B cell (primary cell): ENCODE data around the gene TMEM30A. TPM values are rescaled to one million over a fixed set of nuclear protein-coding genes. Genes with fewer than 3 reads are reported as not detected.

Source experiments
- ATAC-seq: fragments of 200-7000 bp; cut with Tn5 transposase; one replicate; pipeline ENCODE4 v1.10.0; 2021; ENCODE audit warnings: low read depth, mild to moderate bottlenecking, moderate number of reproducible peaks, moderate library complexity
- CTCF ChIA-PET: fragments of 350-600 bp; sonication (Branson Sonifier 250); formaldehyde crosslinking; loops from one replicate; lab custom pipeline; 2021; ENCODE audit warnings: antibody characterized with exemption, inconsistent platforms; lab: Charles Lee
- POLR2A ChIA-PET: fragments of 350-600 bp; sonication (Branson Sonifier 250); formaldehyde crosslinking; loops from one replicate; lab custom pipeline; 2021; ENCODE audit warnings: antibody characterized with exemption; lab: Charles Lee
- DNase-seq: peaks from one replicate; pipeline ENCODE4 v3.0.0; 2013
- H2AFZ ChIP-seq: 2 replicates; pipeline ENCODE4 v1.6.1; 2012; ENCODE audit warnings: mild to moderate bottlenecking, low read depth, low read length; ENCODE audit not compliant: insufficient read depth, poor library complexity, severe bottlenecking
- H3K27ac ChIP-seq, 2 donors: 1 replicate in 1 of 2; 2 replicates in 1 of 2; pipeline ENCODE4 v1.5.1; 2012 to 2013; ENCODE audit warnings: low read length in 2 of 2, mild to moderate bottlenecking in 2 of 2, moderate library complexity in 1 of 2
- H3K27me3 ChIP-seq, 4 experiments: fragments of 200-600 bp in 1 of 4; sonication (generic) in 1 of 4; replicated peaks in 1 of 4; 1 replicate in 2 of 4; 2 replicates in 2 of 4; pipeline versions ENCODE4 v1.6.1 to v1.7.0; 2013 to 2016; ENCODE audit warnings: low read length in 3 of 4, mild to moderate bottlenecking in 2 of 4, mixed read lengths in 1 of 4, moderate library complexity in 1 of 4; ENCODE audit not compliant: insufficient read depth in 4 of 4, control insufficient read depth in 3 of 4; ENCODE audit errors: control extremely low read depth in 1 of 4
- H3K36me3 ChIP-seq, 2 experiments: replicated peaks in 1 of 2; 1 replicate in 1 of 2; 2 replicates in 1 of 2; pipeline versions ENCODE4 v1.6.1 to v1.7.1; 2013; ENCODE audit warnings: low read length in 1 of 2; ENCODE audit not compliant: insufficient read depth in 2 of 2, control insufficient read depth in 1 of 2; ENCODE audit errors: control extremely low read depth in 1 of 2, extremely low read depth in 1 of 2
- H3K4me1 ChIP-seq, 2 donors: fragments of 200-600 bp in 1 of 2; sonication (generic) in 1 of 2; 1 replicate in 1 of 2; 2 replicates in 1 of 2; pipeline versions ENCODE4 v1.5.1 to v1.6.1; 2013 to 2017; ENCODE audit warnings: low read length in 2 of 2; ENCODE audit not compliant: control insufficient read depth in 2 of 2, insufficient read depth in 2 of 2
- H3K4me2 ChIP-seq: replicated peaks from 2 replicates; pipeline ENCODE3; 2012; ENCODE audit warnings: mild to moderate bottlenecking, low read depth, low read length; ENCODE audit not compliant: poor library complexity, severe bottlenecking
- H3K4me3 ChIP-seq, 5 experiments: fragments of 200-600 bp in 1 of 5; sonication (generic) in 1 of 5; 1 replicate in 3 of 5; 2 replicates in 2 of 5; pipeline versions ENCODE4 v1.5.1 to v1.7.0; 2011 to 2016; ENCODE audit warnings: low read length in 4 of 5, mild to moderate bottlenecking in 4 of 5, low read depth in 2 of 5, control low read depth in 1 of 5, moderate library complexity in 1 of 5; ENCODE audit not compliant: insufficient read depth in 1 of 5; ENCODE audit errors: control extremely low read depth in 1 of 5, extremely low read depth in 1 of 5
- H3K79me2 ChIP-seq: fragments of 200-600 bp; sonication (generic); one replicate; pipeline ENCODE4 v1.6.0; 2016; ENCODE audit warnings: low read length; ENCODE audit not compliant: control insufficient read depth, insufficient read depth
- H3K9ac ChIP-seq: fragments of 200-600 bp; sonication (generic); 2 replicates; pipeline ENCODE4 v1.6.1; 2017; ENCODE audit warnings: mild to moderate bottlenecking, low read length, moderate library complexity
- H3K9me3 ChIP-seq, 3 donors: one replicate each; pipeline versions ENCODE4 v1.6.1 to v1.7.1; 2013; ENCODE audit warnings: low read length in 2 of 3; ENCODE audit not compliant: control insufficient read depth in 2 of 3, insufficient read depth in 1 of 3; ENCODE audit errors: control extremely low read depth in 1 of 3
- H4K20me1 ChIP-seq: 2 replicates; pipeline ENCODE4 v1.6.0; 2012; ENCODE audit warnings: mild to moderate bottlenecking, low read length; ENCODE audit not compliant: insufficient read depth, control insufficient read depth, poor library complexity, severe bottlenecking
- H3K27ac Mint-ChIP-seq: one replicate; pipeline ENCODE4 v1.8.0; 2021; ENCODE audit warnings: mixed read lengths
- H3K27me3 Mint-ChIP-seq: one replicate; pipeline ENCODE4 v1.8.0; 2021; ENCODE audit warnings: mixed read lengths
- H3K4me1 Mint-ChIP-seq: one replicate; pipeline ENCODE4 v1.8.0; 2021; ENCODE audit warnings: mixed read lengths
- H3K4me3 Mint-ChIP-seq: one replicate; pipeline ENCODE4 v1.8.0; 2021; ENCODE audit warnings: mixed read lengths
- H3K9me3 Mint-ChIP-seq: one replicate; pipeline ENCODE4 v1.8.0; 2022; ENCODE audit warnings: mixed read lengths; ENCODE audit not compliant: insufficient read depth
- CTCF ChIP-seq: fragments of 200-600 bp; IDR thresholded peaks from one replicate; pipeline ENCODE4 v1.8.0; 2022; ENCODE audit warnings: antibody characterized with exemption, mild to moderate bottlenecking
- EZH2 ChIP-seq: IDR thresholded peaks from 2 replicates; pipeline ENCODE4 v1.6.1; 2012; ENCODE audit warnings: borderline replicate concordance, low read depth, mild to moderate bottlenecking, moderate library complexity, low read length; ENCODE audit not compliant: insufficient read depth, poor library complexity, severe bottlenecking
- WGBS: methylation state at CpG from one replicate; pipeline ENCODE4 v1.1.5; 2013; ENCODE audit warnings: missing lambda C conversion rate; ENCODE audit not compliant: insufficient coverage; 5-methylcytosine and 5-hydroxymethylcytosine counted together
- intact Hi-C: fragments of 100-400 bp; cut with micrococcal nuclease; formaldehyde crosslinking; loops from one replicate; pipeline ENCODE4 v1.10.0; 2022
- polyA plus RNA-seq: library from polyadenylated mRNA; depleted of rRNA; stranded (reverse); fragments of >200 nt; gene quantifications from 2 replicates; pipeline ENCODE4 v1.2.3, GENCODE V29; 2012
- total RNA-seq, 2 donors: library from RNA; stranded (reverse); fragments of 120-200 nt in 1 of 2; gene quantifications; 1 replicate in 1 of 2; 2 replicates in 1 of 2; pipeline versions ENCODE4 v1.2.3 to v1.2.4, GENCODE V29; 2013 to 2022

Gene TMEM30A
- total and polyA plus RNA-seq, 2 donors (not counting 1 experiment from before 2014, with no cell fraction given) = 4.7 to 53.9 TPM

- intact Hi-C loops = no loop called here
- H3K9me3 Mint-ChIP-seq = no peaks in the 10 kb centered on the region
- ATAC-seq = no peak
- H3K27me3 ChIP-seq = no peaks in the 10 kb centered on the region
- H4K20me1 ChIP-seq = no peaks in the 10 kb centered on the region
- no CpG with 5 or more reads among the region's 2 CpGs for WGBS
- ChIA-PET CTCF (interaction anchor here (0.9 kb wide), 1 partner anchor 25 kb away, joined by 3 read pairs; no protein-coding TSS in a partner anchor), POLR2A (no interaction called here)
- no peak overlapping the region for H3K4me3 ChIP-seq
- H3K36me3 ChIP-seq = no peaks in the 10 kb centered on the region
- H3K27me3 Mint-ChIP-seq = no peaks in the 10 kb centered on the region
- no peak overlapping the region for H3K9ac ChIP-seq
- TF ChIP-seq EZH2 (no peak), CTCF (no peak)
- no peaks in the 10 kb centered on the region for H3K4me1 ChIP-seq
- no peaks in the 10 kb centered on the region for H3K9me3 ChIP-seq
- H3K4me3 Mint-ChIP-seq = no peak overlapping the region
- no peaks in the 10 kb centered on the region for H3K4me1 Mint-ChIP-seq
- H3K79me2 ChIP-seq = peaks cover 19% of the 10 kb centered on the region
- no peak overlapping the region for H2AFZ ChIP-seq
- H3K27ac Mint-ChIP-seq = no peak overlapping the region
- H3K4me2 ChIP-seq = no peak overlapping the region
- no peak overlapping the region for H3K27ac ChIP-seq
- no peak for DNase-seq
Observed at GRCh38 chr6:75292555-75292954, 8.0 kb upstream of the TMEM30A start.

GRCh38 chr6:75291744-75292143, 7.2 kb upstream of the TMEM30A start:
- TF ChIP-seq EZH2 (no peak), CTCF (no peak)
- POLR2A ChIA-PET = no interaction called here
- H3K4me1 Mint-ChIP-seq = peaks cover 3% of the 10 kb centered on the region
- ATAC-seq (no peak), DNase-seq (no peak)
- Histone ChIP-seq H3K36me3 (no peaks in the 10 kb centered on the region), H3K27ac (no peak overlapping the region), H3K4me1 (no peaks in the 10 kb centered on the region), H3K79me2 (peaks cover 27% of the 10 kb centered on the region), H3K9ac (no peak overlapping the region), H4K20me1 (no peaks in the 10 kb centered on the region), H3K27me3 (no peaks in the 10 kb centered on the region), H3K4me3 (no peak overlapping the region), H3K9me3 (no peaks in the 10 kb centered on the region), H3K4me2 (no peak overlapping the region), H2AFZ (no peak overlapping the region)
- WGBS = no CpG with 5 or more reads among the region's 1 CpG
- no peaks in the 10 kb centered on the region for H3K9me3 Mint-ChIP-seq
- no peak overlapping the region for H3K27ac Mint-ChIP-seq
- no peak overlapping the region for H3K4me3 Mint-ChIP-seq
- CTCF ChIA-PET = interaction anchor here (0.9 kb wide), 1 partner anchor 24 kb away, joined by 3 read pairs; no protein-coding TSS in a partner anchor
- H3K27me3 Mint-ChIP-seq = no peaks in the 10 kb centered on the region
- intact Hi-C loops = no loop called here
